Activated naive CD8-positive, alpha-beta T cell treated with anti-CD3 and anti-CD28 coated beads, Interleukin-2, amount 50 U/mL, for 24 hours (primary cell): ENCODE measurements around the gene RYR1.
"Not testable (repeated sequence)": the region's sequence is repeated elsewhere in the genome, so short reads cannot be mapped to it uniquely, and the experiment has no call there.

Experiments
- ATAC-seq: fragments of 150-1000 bp; cut with Tn5 transposase; one replicate; pipeline ENCODE4 v1.10.0; 2021
- DNase-seq: peaks from one replicate; pipeline ENCODE4 v3.0.0; 2021
- H3K27ac Mint-ChIP-seq: one replicate; pipeline ENCODE4 v1.8.0; 2021; ENCODE audit warnings: mild to moderate bottlenecking, mixed read lengths
- H3K27me3 Mint-ChIP-seq: one replicate; pipeline ENCODE4 v1.8.0; 2021; ENCODE audit warnings: mixed read lengths
- H3K36me3 Mint-ChIP-seq: one replicate; pipeline ENCODE4 v1.8.0; 2021; ENCODE audit warnings: low read depth, mixed read lengths
- H3K4me1 Mint-ChIP-seq: one replicate; pipeline ENCODE4 v1.8.0; 2021; ENCODE audit warnings: mixed read lengths
- H3K4me3 Mint-ChIP-seq: one replicate; pipeline ENCODE4 v1.8.0; 2021; ENCODE audit warnings: mild to moderate bottlenecking, moderate library complexity, mixed read lengths
- H3K9me3 Mint-ChIP-seq: one replicate; pipeline ENCODE4 v1.8.0; 2021; ENCODE audit warnings: mixed read lengths

The RYR1 gene

DNA sequence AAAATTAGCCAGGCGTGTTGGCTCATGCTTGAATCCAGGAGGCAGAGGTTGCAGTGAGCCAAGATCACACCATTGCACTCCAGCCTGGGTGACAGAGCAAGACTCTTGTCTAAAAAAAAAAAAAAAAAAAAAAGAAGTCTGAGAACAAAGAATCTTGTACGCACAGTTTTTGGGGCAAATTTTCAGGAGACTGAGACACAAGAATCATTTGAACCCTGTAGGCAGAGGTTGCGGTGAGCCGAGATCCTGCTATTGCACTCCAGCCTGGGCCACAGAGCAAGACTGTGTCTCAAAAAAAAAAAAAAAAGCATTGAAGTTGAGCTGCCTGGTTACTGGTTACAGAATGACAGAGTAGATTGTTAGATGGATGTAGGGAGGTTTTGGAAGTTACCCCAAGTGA, 39.2 kb downstream of the RYR1 start:
- not testable (repeated sequence) for DNase-seq, H3K4me3 Mint-ChIP-seq, H3K9me3 Mint-ChIP-seq, H3K27me3 Mint-ChIP-seq, ATAC-seq, H3K4me1 Mint-ChIP-seq, H3K36me3 Mint-ChIP-seq, H3K27ac Mint-ChIP-seq

DNA sequence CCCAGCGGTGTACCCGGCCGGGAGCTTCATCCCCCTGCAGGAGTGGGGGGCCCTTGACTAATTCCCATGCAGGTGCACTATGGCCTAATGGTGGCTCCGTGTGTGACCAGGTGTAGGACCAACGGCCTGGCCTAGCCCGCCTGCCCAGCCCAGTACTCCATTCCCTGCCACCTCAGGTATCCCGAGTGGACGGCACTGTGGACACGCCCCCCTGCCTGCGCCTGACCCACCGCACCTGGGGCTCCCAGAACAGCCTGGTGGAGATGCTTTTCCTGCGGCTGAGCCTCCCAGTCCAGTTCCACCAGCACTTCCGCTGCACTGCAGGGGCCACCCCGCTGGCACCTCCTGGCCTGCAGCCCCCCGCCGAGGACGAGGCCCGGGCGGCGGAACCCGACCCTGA, 39.7 kb downstream of the RYR1 start:
- Mint-ChIP-seq H3K9me3 (no peaks in the 10 kb centered on the region), H3K36me3 (no peaks in the 10 kb centered on the region), H3K4me3 (no peak overlapping the region), H3K27ac (no peak overlapping the region), H3K27me3 (peaks cover 5% of the 10 kb centered on the region), H3K4me1 (no peaks in the 10 kb centered on the region)
- ATAC-seq (no peak), DNase-seq (no peak)

DNA sequence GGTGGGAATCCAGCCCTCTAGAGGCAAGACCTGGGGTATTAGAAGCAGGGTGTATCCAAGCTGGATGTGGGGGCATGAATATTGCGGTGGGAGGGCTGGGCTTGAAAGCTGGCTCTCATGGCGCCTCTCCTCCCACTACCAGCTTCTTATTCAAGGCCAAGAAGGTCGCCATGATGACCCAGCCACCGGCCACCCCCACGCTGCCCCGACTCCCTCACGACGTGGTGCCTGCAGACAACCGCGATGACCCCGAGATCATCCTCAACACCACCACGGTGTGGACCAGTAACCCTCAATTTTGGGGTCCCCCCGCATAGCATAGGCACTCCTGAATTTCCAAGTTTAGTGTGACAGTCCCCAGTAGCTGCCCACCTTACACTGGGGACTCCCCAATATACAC, 41.7 kb downstream of the RYR1 start:
- Mint-ChIP-seq H3K27ac (no peak overlapping the region), H3K9me3 (no peaks in the 10 kb centered on the region), H3K27me3 (peaks cover 5% of the 10 kb centered on the region), H3K36me3 (no peaks in the 10 kb centered on the region), H3K4me1 (no peaks in the 10 kb centered on the region), H3K4me3 (no peak overlapping the region)
- DNase-seq (no peak), ATAC-seq (no peak)

DNA sequence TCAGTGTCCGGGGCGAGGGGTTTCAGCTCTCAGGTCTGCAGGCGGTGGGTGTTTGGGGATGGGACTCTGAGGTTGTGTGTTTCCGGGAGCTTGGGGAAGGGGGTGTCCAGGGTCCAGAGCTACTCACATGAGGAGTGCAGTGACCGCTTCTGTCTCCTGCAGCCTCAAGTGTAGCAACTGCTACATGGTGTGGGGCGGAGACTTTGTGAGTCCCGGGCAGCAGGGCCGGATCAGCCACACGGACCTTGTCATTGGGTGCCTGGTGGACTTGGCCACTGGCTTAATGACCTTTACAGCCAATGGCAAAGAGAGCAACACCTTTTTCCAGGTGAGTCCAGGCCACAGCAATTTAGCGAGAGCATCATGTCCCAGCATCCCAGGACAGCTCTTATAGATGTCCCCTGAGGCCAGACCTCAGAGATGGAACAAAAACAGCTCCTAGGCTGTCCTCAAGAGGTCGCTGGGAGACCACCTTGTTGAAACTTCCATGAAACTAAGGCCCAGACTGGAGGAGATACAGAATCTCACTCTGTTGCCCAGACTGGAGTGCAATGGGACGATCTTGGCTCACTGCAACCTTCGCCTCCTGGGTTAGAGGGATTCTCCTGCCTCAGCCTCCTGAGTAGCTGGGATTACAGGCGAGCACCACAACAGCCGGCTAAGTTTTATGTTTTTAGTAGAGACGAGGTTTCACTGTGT, 44.9 kb downstream of the RYR1 start:
- no peak overlapping the region for H3K4me3 Mint-ChIP-seq
- DNase-seq (no peak), ATAC-seq (no peak)
- H3K27me3 Mint-ChIP-seq, result peaks cover 5% of the 10 kb centered on the region
- no peaks in the 10 kb centered on the region for H3K4me1 Mint-ChIP-seq
- H3K9me3 Mint-ChIP-seq, result no peaks in the 10 kb centered on the region
- no peaks in the 10 kb centered on the region for H3K36me3 Mint-ChIP-seq
- H3K27ac Mint-ChIP-seq, result no peak overlapping the region

DNA sequence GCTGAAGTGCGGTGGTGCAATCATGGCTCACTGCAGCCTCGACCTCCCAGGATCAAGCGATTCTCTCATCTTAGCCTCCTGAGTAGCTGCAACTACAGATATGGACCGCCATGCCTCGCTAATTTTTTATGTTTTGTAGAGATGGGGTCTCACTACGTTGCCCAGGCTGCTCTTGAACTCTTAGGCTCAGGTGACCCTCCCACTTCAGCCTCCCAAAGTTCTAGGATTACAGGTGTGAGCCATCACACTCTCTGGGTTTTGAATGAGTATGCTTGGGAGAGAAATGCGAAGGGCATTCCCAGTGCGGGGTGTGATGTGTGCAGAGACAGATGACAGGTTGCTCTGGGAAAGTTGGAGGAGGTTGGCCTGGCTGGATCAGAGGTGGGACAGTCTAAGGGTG, 49.0 kb downstream of the RYR1 start:
- Mint-ChIP-seq H3K27ac (no peak overlapping the region), H3K36me3 (no peaks in the 10 kb centered on the region), H3K4me3 (no peak overlapping the region), H3K4me1 (no peaks in the 10 kb centered on the region), H3K9me3 (no peaks in the 10 kb centered on the region), H3K27me3 (peaks cover 12% of the 10 kb centered on the region)
- no peak for DNase-seq
- ATAC-seq, result no peak

DNA sequence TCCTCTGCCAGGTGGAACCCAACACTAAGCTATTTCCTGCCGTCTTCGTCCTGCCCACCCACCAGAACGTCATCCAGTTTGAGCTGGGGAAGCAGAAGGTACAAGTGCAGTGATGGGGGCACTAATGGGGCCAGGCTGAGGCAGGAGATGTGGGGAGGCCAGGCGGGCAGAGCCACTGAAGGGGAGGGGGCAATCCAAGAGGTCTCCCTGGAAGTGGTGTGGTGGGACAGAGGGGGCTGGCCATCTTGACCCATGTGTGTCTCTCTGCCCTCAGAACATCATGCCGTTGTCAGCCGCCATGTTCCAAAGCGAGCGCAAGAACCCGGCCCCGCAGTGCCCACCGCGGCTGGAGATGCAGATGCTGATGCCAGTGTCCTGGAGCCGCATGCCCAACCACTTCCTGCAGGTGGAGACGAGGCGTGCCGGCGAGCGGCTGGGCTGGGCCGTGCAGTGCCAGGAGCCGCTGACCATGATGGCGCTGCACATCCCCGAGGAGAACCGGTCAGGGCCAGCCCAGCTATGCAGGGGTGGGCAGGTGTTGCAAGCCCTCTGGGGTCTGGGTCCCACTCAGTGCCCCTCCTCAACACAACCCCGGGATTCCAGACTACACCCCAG, 49.6 kb downstream of the RYR1 start:
- Mint-ChIP-seq H3K27me3 (peaks cover 14% of the 10 kb centered on the region), H3K27ac (no peak overlapping the region), H3K4me1 (no peaks in the 10 kb centered on the region), H3K9me3 (no peaks in the 10 kb centered on the region), H3K4me3 (no peak overlapping the region), H3K36me3 (no peaks in the 10 kb centered on the region)
- no peak for DNase-seq
- ATAC-seq, result no peak

DNA sequence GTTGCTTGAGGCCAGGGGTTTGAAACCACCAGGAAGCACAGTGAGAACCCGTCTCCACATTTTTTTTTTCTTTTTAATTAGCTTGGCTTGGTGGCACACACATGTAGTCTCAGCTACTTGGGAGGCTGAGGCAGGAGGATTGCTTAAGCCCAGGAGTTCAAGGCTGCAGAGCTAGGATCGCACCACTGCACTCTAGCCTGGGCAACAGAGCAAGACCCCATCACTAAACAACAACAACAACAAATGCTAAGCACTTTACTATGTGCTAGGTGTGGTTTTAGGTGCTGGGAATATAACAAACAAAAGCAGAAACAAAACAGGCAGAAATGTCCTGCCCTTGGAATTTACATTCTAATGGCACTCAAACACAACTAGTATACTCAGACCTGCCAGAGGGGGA, 51.3 kb downstream of the RYR1 start:
- Mint-ChIP-seq H3K9me3 (no peaks in the 10 kb centered on the region), H3K27me3 (peaks cover 22% of the 10 kb centered on the region), H3K4me3 (no peak overlapping the region), H3K36me3 (no peaks in the 10 kb centered on the region), H3K27ac (no peak overlapping the region), H3K4me1 (no peaks in the 10 kb centered on the region)
- ATAC-seq (no peak), DNase-seq (no peak)

DNA sequence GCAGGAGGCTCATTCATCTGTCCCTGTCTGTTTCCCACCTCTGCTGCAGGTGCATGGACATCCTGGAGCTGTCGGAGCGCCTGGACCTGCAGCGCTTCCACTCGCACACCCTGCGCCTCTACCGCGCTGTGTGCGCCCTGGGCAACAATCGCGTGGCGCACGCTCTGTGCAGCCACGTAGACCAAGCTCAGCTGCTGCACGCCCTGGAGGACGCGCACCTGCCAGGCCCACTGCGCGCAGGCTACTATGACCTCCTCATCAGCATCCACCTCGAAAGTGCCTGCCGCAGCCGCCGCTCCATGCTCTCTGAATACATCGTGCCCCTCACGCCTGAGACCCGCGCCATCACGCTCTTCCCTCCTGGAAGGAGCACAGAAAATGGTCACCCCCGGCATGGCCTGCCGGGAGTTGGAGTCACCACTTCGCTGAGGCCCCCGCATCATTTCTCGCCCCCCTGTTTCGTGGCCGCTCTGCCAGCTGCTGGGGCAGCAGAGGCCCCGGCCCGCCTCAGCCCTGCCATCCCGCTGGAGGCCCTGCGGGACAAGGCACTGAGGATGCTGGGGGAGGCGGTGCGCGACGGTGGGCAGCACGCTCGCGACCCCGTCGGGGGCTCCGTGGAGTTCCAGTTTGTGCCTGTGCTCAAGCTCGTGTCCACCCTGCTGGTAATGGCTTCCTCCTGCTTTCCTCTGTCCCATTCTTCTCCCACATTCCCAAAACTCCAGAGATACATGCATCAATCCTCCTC, 52.2 kb downstream of the RYR1 start:
- H3K36me3 Mint-ChIP-seq, result peaks cover under 1% of the 10 kb centered on the region
- no peak for DNase-seq
- no peaks in the 10 kb centered on the region for H3K4me1 Mint-ChIP-seq
- H3K27ac Mint-ChIP-seq, result no peak overlapping the region
- H3K27me3 Mint-ChIP-seq, result peaks cover 29% of the 10 kb centered on the region
- H3K9me3 Mint-ChIP-seq, result peaks cover 6% of the 10 kb centered on the region
- H3K4me3 Mint-ChIP-seq, result no peak overlapping the region
- no peak for ATAC-seq

DNA sequence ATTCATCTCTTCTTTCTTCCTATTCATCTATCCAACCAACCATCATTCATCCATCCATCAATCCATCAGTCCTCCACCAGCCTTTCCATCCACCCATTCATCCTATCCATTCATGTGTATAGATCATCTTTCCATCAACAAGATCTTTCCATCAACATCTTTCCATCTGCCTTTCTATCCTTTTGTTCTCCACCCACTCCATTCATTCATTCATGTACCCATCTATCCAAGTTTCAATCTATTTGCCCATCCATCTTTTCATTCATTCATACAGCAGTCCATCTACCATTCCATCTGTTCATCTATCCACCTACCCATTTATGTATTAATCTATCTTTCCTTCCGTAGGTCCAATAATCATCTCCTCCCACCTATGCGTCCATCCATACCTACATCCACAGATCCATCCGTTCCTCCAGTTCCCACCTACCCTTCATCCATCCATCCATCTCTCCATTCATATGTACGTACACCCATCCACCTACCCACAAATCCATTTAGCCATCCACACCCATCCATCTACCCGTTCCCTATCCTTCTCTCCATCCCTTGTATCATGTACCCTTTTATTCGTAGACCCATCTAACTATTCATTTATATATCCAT, 53.3 kb downstream of the RYR1 start:
- no peak for ATAC-seq
- no peak overlapping the region for H3K27ac Mint-ChIP-seq
- no peaks in the 10 kb centered on the region for H3K4me1 Mint-ChIP-seq
- H3K4me3 Mint-ChIP-seq, result no peak overlapping the region
- peaks cover 34% of the 10 kb centered on the region for H3K27me3 Mint-ChIP-seq
- peaks cover 3% of the 10 kb centered on the region for H3K36me3 Mint-ChIP-seq
- no peak for DNase-seq
- peaks cover 10% of the 10 kb centered on the region for H3K9me3 Mint-ChIP-seq

DNA sequence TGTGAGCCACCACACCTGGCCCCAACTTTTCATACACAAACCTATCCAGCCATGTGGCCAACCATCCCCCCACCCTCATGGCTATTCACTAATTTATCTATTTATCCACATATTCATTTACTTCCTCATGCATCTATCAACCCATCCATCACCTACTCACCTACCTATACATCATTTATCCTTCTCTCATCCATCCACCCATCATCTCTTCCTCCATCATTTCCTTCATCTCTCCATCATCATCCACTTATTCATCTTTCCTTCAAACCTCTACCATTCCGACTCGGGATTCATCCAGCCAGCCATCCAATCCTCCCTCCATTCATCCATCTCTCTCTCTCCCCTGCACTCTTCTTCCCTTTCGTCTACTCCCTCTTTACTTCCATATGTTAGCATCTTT, 54.6 kb downstream of the RYR1 start:
- DNase-seq, result no peak
- Mint-ChIP-seq H3K27ac (no peak overlapping the region), H3K9me3 (peaks cover 10% of the 10 kb centered on the region), H3K36me3 (peaks cover 3% of the 10 kb centered on the region), H3K4me3 (no peak overlapping the region), H3K4me1 (no peaks in the 10 kb centered on the region), H3K27me3 (peaks cover 38% of the 10 kb centered on the region)
- ATAC-seq, result no peak

DNA sequence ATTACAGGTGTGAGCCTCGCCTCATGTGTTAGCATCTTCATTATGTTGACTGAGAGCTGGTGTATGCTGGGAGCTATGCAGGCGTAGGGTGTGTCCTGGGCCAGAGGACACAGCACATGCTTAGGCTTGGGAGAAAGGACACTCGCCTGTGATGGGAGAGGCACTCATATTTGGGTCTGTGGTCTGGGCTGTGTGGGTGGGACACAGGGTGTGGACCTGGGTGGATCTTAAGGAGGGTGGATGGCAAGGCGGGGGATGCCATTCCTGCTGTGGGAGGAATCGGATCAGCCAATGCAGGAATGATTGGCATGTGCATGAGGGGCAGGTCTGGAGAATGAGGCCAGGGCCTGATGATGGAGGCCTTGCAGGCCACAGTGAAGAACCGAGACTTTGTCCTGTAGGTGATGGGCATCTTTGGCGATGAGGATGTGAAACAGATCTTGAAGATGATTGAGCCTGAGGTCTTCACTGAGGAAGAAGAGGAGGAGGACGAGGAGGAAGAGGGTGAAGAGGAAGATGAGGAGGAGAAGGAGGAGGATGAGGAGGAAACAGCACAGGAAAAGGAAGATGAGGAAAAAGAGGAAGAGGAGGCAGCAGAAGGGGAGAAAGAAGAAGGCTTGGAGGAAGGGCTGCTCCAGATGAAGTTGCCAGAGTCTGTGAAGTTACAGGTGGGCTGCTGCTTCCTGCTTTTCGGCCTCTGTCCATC, 55.4 kb downstream of the RYR1 start:
- Mint-ChIP-seq H3K27me3 (peaks cover 38% of the 10 kb centered on the region), H3K36me3 (peaks cover 3% of the 10 kb centered on the region), H3K27ac (no peak overlapping the region), H3K9me3 (peaks cover 10% of the 10 kb centered on the region), H3K4me1 (no peaks in the 10 kb centered on the region), H3K4me3 (no peak overlapping the region)
- ATAC-seq (no peak), DNase-seq (no peak)

DNA sequence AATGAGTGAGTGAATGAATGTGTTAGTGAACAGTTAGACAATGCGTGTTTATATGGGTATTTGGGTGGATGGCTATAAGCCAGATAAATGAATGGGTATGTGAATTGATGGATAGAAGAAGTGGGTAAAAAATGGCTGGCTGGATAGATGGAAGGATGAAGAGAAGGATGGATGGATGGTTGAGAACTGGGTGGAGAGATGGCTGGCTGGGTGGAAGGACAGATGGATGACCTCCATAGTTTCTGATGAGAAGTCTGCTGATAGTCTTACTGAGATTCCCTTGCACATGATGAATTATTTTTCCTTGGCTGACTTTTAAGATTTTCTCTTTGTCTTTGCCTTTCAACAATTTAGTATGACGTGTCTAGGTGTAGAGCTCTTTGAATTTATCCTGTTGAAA, 57.4 kb downstream of the RYR1 start:
- no peak for DNase-seq
- H3K27ac Mint-ChIP-seq, result no peak overlapping the region
- no peaks in the 10 kb centered on the region for H3K4me1 Mint-ChIP-seq
- peaks cover 38% of the 10 kb centered on the region for H3K27me3 Mint-ChIP-seq
- peaks cover 10% of the 10 kb centered on the region for H3K9me3 Mint-ChIP-seq
- H3K36me3 Mint-ChIP-seq, result peaks cover 3% of the 10 kb centered on the region
- H3K4me3 Mint-ChIP-seq, result no peak overlapping the region
- ATAC-seq, result no peak

DNA sequence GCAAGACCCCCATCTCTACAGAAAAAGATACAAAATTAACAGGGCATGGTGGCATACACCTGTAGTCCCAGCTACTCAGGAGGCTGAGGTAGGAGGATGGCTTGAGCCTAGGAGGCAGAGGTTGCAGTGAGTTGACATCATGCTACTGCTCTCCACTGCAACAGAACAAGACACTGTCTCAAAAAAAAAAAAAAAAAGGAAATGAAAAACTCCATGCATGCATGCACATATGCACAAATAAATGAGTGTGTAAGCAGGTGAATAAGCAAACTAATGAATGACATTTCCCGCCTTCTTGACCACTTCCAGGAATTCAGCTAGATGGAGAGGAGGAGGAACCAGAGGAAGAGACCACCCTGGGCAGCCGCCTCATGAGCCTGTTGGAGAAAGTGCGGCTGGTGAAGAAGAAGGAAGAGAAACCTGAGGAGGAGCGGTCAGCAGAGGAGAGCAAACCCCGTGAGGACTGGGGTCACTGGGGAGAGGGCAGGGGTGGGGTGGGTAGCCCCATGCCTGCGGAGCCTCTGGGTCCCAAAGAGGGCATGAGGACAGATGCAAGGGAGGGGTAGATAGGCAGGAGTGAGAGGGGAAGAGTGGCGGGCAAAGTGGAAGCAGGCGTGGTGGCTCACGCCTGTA, 58.8 kb downstream of the RYR1 start:
- peaks cover 3% of the 10 kb centered on the region for H3K36me3 Mint-ChIP-seq
- H3K27ac Mint-ChIP-seq, result no peak overlapping the region
- DNase-seq (no peak), ATAC-seq (no peak)
- H3K9me3 Mint-ChIP-seq, result peaks cover 10% of the 10 kb centered on the region
- H3K27me3 Mint-ChIP-seq, result peaks cover 29% of the 10 kb centered on the region
- H3K4me3 Mint-ChIP-seq, result no peak overlapping the region
- no peaks in the 10 kb centered on the region for H3K4me1 Mint-ChIP-seq

DNA sequence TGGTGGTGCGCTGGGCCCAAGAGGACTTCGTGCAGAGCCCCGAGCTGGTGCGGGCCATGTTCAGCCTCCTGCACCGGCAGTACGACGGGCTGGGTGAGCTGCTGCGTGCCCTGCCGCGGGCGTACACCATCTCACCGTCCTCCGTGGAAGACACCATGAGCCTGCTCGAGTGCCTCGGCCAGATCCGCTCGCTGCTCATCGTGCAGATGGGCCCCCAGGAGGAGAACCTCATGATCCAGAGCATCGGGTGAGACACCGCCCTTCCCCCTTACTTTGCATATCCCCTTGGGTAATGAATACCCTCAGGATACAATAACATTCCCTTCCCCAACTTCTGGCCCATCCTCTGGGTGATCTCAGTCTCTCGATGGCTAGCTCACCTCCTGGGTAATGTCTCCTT, 60.9 kb downstream of the RYR1 start:
- Mint-ChIP-seq H3K27ac (no peak overlapping the region), H3K36me3 (peaks cover 3% of the 10 kb centered on the region), H3K4me3 (no peak overlapping the region), H3K9me3 (peaks cover 10% of the 10 kb centered on the region), H3K4me1 (no peaks in the 10 kb centered on the region), H3K27me3 (peaks cover 18% of the 10 kb centered on the region)
- DNase-seq (no peak), ATAC-seq (no peak)
